Measurements from ENCODE around the gene FUT3. TPM values are rescaled to one million over a fixed set of nuclear protein-coding genes. Genes with fewer than 3 reads are reported as not detected.

FUT3 gene
- total RNA-seq, 2 experiments from 2014 or later = not detected

GRCh38 chr19:5803752-5804515, 47.3 kb downstream of the FUT3 start:
- POLR2A ChIA-PET = interaction anchor here (0.7 to 1.5 kb wide), 12 partner anchors 8 to 219 kb away, joined by 3 to 25 read pairs (median 4); partner anchors contain the start of genes DUS3L and NDUFA11
- ATAC-seq (ENCODE audit: low read depth) (peak; percentile 96), DNase-seq (peak; percentile 99)
- no peaks in the 10 kb centered on the region for H3K9me3 Mint-ChIP-seq
- H3K27me3 Mint-ChIP-seq = peaks cover 39% of the 10 kb centered on the region
- H3K4me1 Mint-ChIP-seq = peaks cover 20% of the 10 kb centered on the region
- no peaks in the 10 kb centered on the region for H3K36me3 Mint-ChIP-seq
- peak overlapping the region; percentile 82 for H3K4me3 Mint-ChIP-seq
- no peak overlapping the region for H3K27ac Mint-ChIP-seq

GRCh38 chr19:5803441-5803751, 47.9 kb downstream of the FUT3 start:
- H3K36me3 Mint-ChIP-seq = no peaks in the 10 kb centered on the region
- peak overlapping the region; percentile 82 for H3K4me3 Mint-ChIP-seq
- peaks cover 21% of the 10 kb centered on the region for H3K4me1 Mint-ChIP-seq
- no peaks in the 10 kb centered on the region for H3K9me3 Mint-ChIP-seq
- POLR2A ChIA-PET = interaction anchor here (0.7 to 1.5 kb wide), 9 partner anchors 10 to 219 kb away, joined by 3 to 25 read pairs (median 4); partner anchors contain the start of genes DUS3L and NDUFA11
- peaks cover 44% of the 10 kb centered on the region for H3K27me3 Mint-ChIP-seq
- peak overlapping the region; percentile 16 for H3K27ac Mint-ChIP-seq
- DNase-seq = no peak
- no peak for ATAC-seq (ENCODE audit: low read depth)

- POLR2A ChIA-PET = interaction anchor here (2.9 kb wide), 1 partner anchor 26 kb away, joined by 8 read pairs; no protein-coding TSS in a partner anchor
- no peak for DNase-seq
- ATAC-seq (ENCODE audit: low read depth) = no peak
Measured at GRCh38 chr19:5801796-5802619, 49.2 kb downstream of the FUT3 start.

GRCh38 chr19:5800361-5801270, 50.6 kb downstream of the FUT3 start:
- H3K4me1 Mint-ChIP-seq = peaks cover 21% of the 10 kb centered on the region
- H3K27me3 Mint-ChIP-seq = peaks cover 29% of the 10 kb centered on the region
- H3K9me3 Mint-ChIP-seq = no peaks in the 10 kb centered on the region
- no peak overlapping the region for H3K4me3 Mint-ChIP-seq
- DNase-seq (no peak), ATAC-seq (ENCODE audit: low read depth) (no peak)
- no peaks in the 10 kb centered on the region for H3K36me3 Mint-ChIP-seq
- H3K27ac Mint-ChIP-seq = no peak overlapping the region
- POLR2A ChIA-PET = interaction anchor here (2.9 kb wide), 1 partner anchor 28 kb away, joined by 8 read pairs; no protein-coding TSS in a partner anchor

More at GRCh38 chr19:5801796-5802619, 49.2 kb downstream of the FUT3 start:
- peaks cover 21% of the 10 kb centered on the region for H3K4me1 Mint-ChIP-seq
- H3K9me3 Mint-ChIP-seq = no peaks in the 10 kb centered on the region
- H3K27ac Mint-ChIP-seq = peak overlapping the region; percentile 28
- no peaks in the 10 kb centered on the region for H3K36me3 Mint-ChIP-seq
- H3K4me3 Mint-ChIP-seq = peak overlapping the region; percentile 50
- peaks cover 41% of the 10 kb centered on the region for H3K27me3 Mint-ChIP-seq

GRCh38 chr19:5799247-5800241, 51.7 kb downstream of the FUT3 start:
- Mint-ChIP-seq H3K4me1 (peaks cover 20% of the 10 kb centered on the region), H3K36me3 (no peaks in the 10 kb centered on the region), H3K9me3 (no peaks in the 10 kb centered on the region), H3K4me3 (no peak overlapping the region), H3K27ac (no peak overlapping the region), H3K27me3 (peaks cover 25% of the 10 kb centered on the region)
- ATAC-seq (ENCODE audit: low read depth) (no peak), DNase-seq (no peak)
- POLR2A ChIA-PET = interaction anchor here (2.9 kb wide), 1 partner anchor 29 kb away, joined by 8 read pairs; no protein-coding TSS in a partner anchor

GRCh38 chr19:5798244-5798643, 53.0 kb downstream of the FUT3 start:
- DNase-seq = no peak
- H3K4me1 Mint-ChIP-seq = peaks cover 10% of the 10 kb centered on the region
- no peak overlapping the region for H3K4me3 Mint-ChIP-seq
- POLR2A ChIA-PET = no interaction called here
- peaks cover 19% of the 10 kb centered on the region for H3K27me3 Mint-ChIP-seq
- no peak overlapping the region for H3K27ac Mint-ChIP-seq
- no peaks in the 10 kb centered on the region for H3K36me3 Mint-ChIP-seq
- ATAC-seq (ENCODE audit: low read depth) = no peak
- H3K9me3 Mint-ChIP-seq = no peaks in the 10 kb centered on the region

GRCh38 chr19:5795382-5795919, 55.8 kb downstream of the FUT3 start:
- DNase-seq (no peak), ATAC-seq (ENCODE audit: low read depth) (no peak)
- peaks cover 12% of the 10 kb centered on the region for H3K27me3 Mint-ChIP-seq
- H3K36me3 Mint-ChIP-seq = no peaks in the 10 kb centered on the region
- POLR2A ChIA-PET = interaction anchor here (1.0 kb wide), 1 partner anchor 9 kb away, joined by 3 read pairs; no protein-coding TSS in a partner anchor
- H3K9me3 Mint-ChIP-seq = no peaks in the 10 kb centered on the region
- H3K4me3 Mint-ChIP-seq = no peak overlapping the region
- H3K4me1 Mint-ChIP-seq = peaks cover 7% of the 10 kb centered on the region
- H3K27ac Mint-ChIP-seq = no peak overlapping the region

- Mint-ChIP-seq H3K27me3 (no peaks in the 10 kb centered on the region), H3K27ac (no peak overlapping the region), H3K36me3 (peaks cover 6% of the 10 kb centered on the region), H3K9me3 (no peaks in the 10 kb centered on the region), H3K4me1 (peaks cover 5% of the 10 kb centered on the region), H3K4me3 (no peak overlapping the region)
- DNase-seq (no peak), ATAC-seq (ENCODE audit: low read depth) (no peak)
- POLR2A ChIA-PET = interaction anchor here (0.9 to 1.7 kb wide), 2 partner anchors 11 to 111 kb away, joined by 3 to 4 read pairs; no protein-coding TSS in a partner anchor
Measured at GRCh38 chr19:5793188-5793587, 58.1 kb downstream of the FUT3 start.

Other genes with a start within 250 kb of the FUT3 start
- gene SAFB2, start 228.7 kb downstream of the FUT3 start, total RNA-seq = 100 to 1,000 TPM; 131 to 140 TPM
- gene SAFB, start 228.4 kb downstream of the FUT3 start, total RNA-seq = 100 to 1,000 TPM; 144 to 147 TPM
- gene MICOS13, start 170.9 kb downstream of the FUT3 start, total RNA-seq = 10 to 100 TPM; 42.6 to 44.1 TPM
- 1 to 10 TPM; 2.2 to 4.1 TPM for gene HSD11B1L, start 170.4 kb downstream of the FUT3 start, total RNA-seq
- gene RPL36, start 161.2 kb downstream of the FUT3 start, total RNA-seq = 1,000 to 10,000 TPM; 1,119 to 1,147 TPM
- gene LONP1, start 131.3 kb downstream of the FUT3 start, total RNA-seq = 100 to 1,000 TPM; 112 to 120 TPM
- gene CATSPERD, start 130.8 kb downstream of the FUT3 start, total RNA-seq = not detected
- 1 to 10 TPM; 3.8 to 4.4 TPM for gene PRR22, start 66.7 kb downstream of the FUT3 start, total RNA-seq
- 10 to 100 TPM; 61.0 to 62.1 TPM for gene DUS3L, start 60.3 kb downstream of the FUT3 start, total RNA-seq
- under 1 TPM; 0.36 to 0.45 TPM for gene NRTN, start 46.4 kb downstream of the FUT3 start, total RNA-seq
- under 1 TPM; 0.75 to 0.91 TPM for gene FUT6, start 11.7 kb downstream of the FUT3 start, total RNA-seq
- gene FUT5, start 19.1 kb upstream of the FUT3 start, total RNA-seq = under 1 TPM; 0.23 to 0.30 TPM
- 100 to 1,000 TPM; 187 to 193 TPM for gene NDUFA11, start 52.3 kb upstream of the FUT3 start, total RNA-seq
- 10 to 100 TPM; 15.6 to 17.5 TPM for gene VMAC, start 53.4 kb upstream of the FUT3 start, total RNA-seq
- 10 to 100 TPM; 25.0 to 28.8 TPM for gene CAPS, start 62.8 kb upstream of the FUT3 start, total RNA-seq
- gene RANBP3, start 126.7 kb upstream of the FUT3 start, total RNA-seq = 100 to 1,000 TPM; 104 to 108 TPM